HG02981 (cell line): ENCODE data around the gene COLEC11.
"Not testable (repeated sequence)": the region's sequence is repeated elsewhere in the genome, so short reads cannot be mapped to it uniquely, and the experiment has no call there.

Source experiments
- ATAC-seq: cut with Tn5 transposase; IDR thresholded peaks from one replicate; pipeline ENCODE4 v1.9.1; 2021; ENCODE audit warnings: mild to moderate bottlenecking, moderate library complexity; ENCODE audit not compliant: unreplicated experiment

COLEC11 gene

GRCh38 chr2:3604991-3605961 is 10.4 kb downstream of the COLEC11 start:
- ATAC-seq = no peak

- ATAC-seq = no peak
Observed at GRCh38 chr2:3606028-3606369, 11.1 kb downstream of the COLEC11 start.

- ATAC-seq = no peak
Observed at GRCh38 chr2:3606370-3607201, 11.7 kb downstream of the COLEC11 start.

GRCh38 chr2:3608373-3609278 is 13.7 kb downstream of the COLEC11 start:
- ATAC-seq = no peak

- ATAC-seq = not testable (repeated sequence)
Observed at GRCh38 chr2:3609279-3609673, 14.4 kb downstream of the COLEC11 start.

GRCh38 chr2:3610415-3610814 is 15.5 kb downstream of the COLEC11 start:
- ATAC-seq = no peak

- ATAC-seq = no peak
Observed at GRCh38 chr2:3610881-3611505, 16.1 kb downstream of the COLEC11 start.

GRCh38 chr2:3611589-3611988 is 16.7 kb downstream of the COLEC11 start:
- no peak for ATAC-seq

- no peak for ATAC-seq
Observed at GRCh38 chr2:3612639-3613523, 18.0 kb downstream of the COLEC11 start.

GRCh38 chr2:3613524-3613905 is 18.6 kb downstream of the COLEC11 start:
- ATAC-seq = no peak

GRCh38 chr2:3614743-3615142 is 19.8 kb downstream of the COLEC11 start:
- ATAC-seq = not testable (repeated sequence)

GRCh38 chr2:3615541-3616200 is 20.8 kb downstream of the COLEC11 start:
- ATAC-seq = not testable (repeated sequence)

- ATAC-seq = not testable (repeated sequence)
Observed at GRCh38 chr2:3616435-3617197, 21.7 kb downstream of the COLEC11 start.

- no peak for ATAC-seq
Observed at GRCh38 chr2:3617198-3617890, 22.4 kb downstream of the COLEC11 start.

- ATAC-seq = no peak
Observed at GRCh38 chr2:3618367-3618766, 23.5 kb downstream of the COLEC11 start.

GRCh38 chr2:3619033-3619432 is 24.1 kb downstream of the COLEC11 start:
- ATAC-seq = no peak

- ATAC-seq = not testable (repeated sequence)
Observed at GRCh38 chr2:3619661-3620060, 24.7 kb downstream of the COLEC11 start.
